Astrocyte (in vitro differentiated cells and primary cell): ENCODE measurements around the gene TNFSF10.

Source experiments
- CTCF ChIP-seq: IDR thresholded peaks from 2 replicates; pipeline ENCODE4 v1.5.1; 2011; ENCODE audit warnings: low read depth, mild to moderate bottlenecking, inconsistent platforms, low read length, moderate library complexity; ENCODE audit not compliant: insufficient read depth
- EZH2 ChIP-seq: IDR thresholded peaks from 2 replicates; pipeline ENCODE4 v1.6.1; 2012; ENCODE audit warnings: mild to moderate bottlenecking, low read length, inconsistent platforms; ENCODE audit not compliant: insufficient read depth

- TF ChIP-seq CTCF (no peak), EZH2 (no peak)
These were observed 55.9 kb downstream of the TNFSF10 start for GRCh38 chr3:172467170-172467824.
